ENCODE data around the gene COLGALT1.

DNA sequence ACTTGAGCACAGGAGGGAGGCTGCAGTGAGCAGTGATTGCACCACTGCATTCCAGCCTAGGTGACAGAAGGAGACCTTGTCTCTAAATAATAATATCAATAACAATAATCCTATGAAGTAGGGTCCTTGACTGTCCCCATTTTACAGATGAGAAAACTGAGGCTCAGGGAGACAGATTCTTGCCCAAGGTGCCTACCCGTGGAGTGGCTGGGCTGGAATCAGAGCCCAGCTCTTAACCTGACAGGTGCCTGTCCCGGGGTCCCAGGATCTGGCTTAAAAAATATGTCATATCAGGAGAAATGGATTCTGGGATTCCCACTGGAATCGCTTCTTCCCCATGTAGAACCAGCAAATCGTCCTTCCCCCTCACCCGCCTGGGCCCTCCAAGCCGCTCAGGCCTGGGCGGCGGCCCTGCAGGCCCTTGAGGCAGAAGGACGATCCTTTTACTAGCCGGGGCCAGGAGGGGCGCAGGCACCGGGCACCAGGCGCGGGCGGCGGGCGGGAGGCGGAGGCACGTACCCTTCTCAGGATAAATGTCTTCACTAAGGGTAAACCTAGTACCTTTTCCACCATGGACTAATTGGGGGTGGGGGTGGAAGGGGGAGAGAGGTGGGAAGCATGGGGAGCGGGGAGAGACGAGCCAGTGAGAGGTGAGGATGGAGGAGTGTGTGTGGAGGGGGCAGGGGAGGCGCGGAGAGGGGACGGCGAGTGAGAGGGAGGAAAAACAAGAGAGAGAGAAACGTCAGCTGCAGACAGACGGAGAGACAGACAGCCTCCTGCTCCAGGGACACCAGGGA is 60.6 kb downstream of the COLGALT1 start:
- TF ChIP-seq RAD21 (IDR thresholded peaks at IDR 0.05 in 1 of 2, conservative IDR thresholded peaks at IDR 0.05 in 1 of 2; ENCODE audit: low read depth in 2 of 2, low read length in 2 of 2) (no peak), POLR2A (IDR thresholded peaks at IDR 0.05; ENCODE audit: control extremely low read depth in 1 of 2, low read depth in 2 of 2, low read length in 2 of 2) (no peak), CTCF (IDR thresholded peaks at IDR 0.05; ENCODE audit: control extremely low read depth in 1 of 3, insufficient read depth in 1 of 3, low read depth in 1 of 3, low read length in 3 of 3) (no peak), EP300 (IDR thresholded peaks at IDR 0.05; ENCODE audit: borderline replicate concordance in 1 of 2, low read depth in 2 of 2, low read length in 2 of 2) (no peak), SIX5 (IDR thresholded peaks at IDR 0.05; ENCODE audit: low read depth, low read length) (no peak), SUZ12 (IDR thresholded peaks at IDR 0.05; ENCODE audit: low read length) (no peak)
